Measurements from ENCODE around the gene CMAS.

DNA sequence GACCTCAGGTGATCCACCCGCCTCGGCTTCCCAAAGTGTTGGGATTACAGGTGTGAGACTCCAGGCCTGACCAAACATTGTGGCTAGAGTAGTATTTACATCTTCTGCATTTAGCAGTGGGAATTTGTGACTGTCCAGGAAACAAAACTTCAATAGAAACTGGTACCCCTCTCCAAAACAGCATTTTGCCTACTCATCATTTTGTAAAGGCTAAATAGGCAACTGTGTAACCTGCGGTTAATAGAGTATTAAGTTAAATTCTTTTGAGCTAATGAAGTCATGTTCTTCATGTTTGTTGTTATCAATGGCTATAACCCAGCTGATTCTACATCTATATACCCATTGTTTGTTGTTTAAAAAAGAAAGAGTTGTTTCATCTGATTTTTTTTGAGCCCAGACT is 8.1 kb downstream of the CMAS start:
- TF ChIP-seq, protein P1, sequence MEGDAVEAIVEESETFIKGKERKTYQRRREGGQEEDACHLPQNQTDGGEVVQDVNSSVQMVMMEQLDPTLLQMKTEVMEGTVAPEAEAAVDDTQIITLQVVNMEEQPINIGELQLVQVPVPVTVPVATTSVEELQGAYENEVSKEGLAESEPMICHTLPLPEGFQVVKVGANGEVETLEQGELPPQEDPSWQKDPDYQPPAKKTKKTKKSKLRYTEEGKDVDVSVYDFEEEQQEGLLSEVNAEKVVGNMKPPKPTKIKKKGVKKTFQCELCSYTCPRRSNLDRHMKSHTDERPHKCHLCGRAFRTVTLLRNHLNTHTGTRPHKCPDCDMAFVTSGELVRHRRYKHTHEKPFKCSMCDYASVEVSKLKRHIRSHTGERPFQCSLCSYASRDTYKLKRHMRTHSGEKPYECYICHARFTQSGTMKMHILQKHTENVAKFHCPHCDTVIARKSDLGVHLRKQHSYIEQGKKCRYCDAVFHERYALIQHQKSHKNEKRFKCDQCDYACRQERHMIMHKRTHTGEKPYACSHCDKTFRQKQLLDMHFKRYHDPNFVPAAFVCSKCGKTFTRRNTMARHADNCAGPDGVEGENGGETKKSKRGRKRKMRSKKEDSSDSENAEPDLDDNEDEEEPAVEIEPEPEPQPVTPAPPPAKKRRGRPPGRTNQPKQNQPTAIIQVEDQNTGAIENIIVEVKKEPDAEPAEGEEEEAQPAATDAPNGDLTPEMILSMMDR (IDR thresholded peaks at IDR 0.05; ENCODE audit: low read depth, low read length, missing input control) = no peak
- TF ChIP-seq GABPA (IDR thresholded peaks at IDR 0.05 in 1 of 2, conservative IDR thresholded peaks at IDR 0.05 in 1 of 2) (no peak), EGR1 (IDR thresholded peaks at IDR 0.05; ENCODE audit: low read depth in 2 of 2) (no peak), RAD21 (IDR thresholded peaks at IDR 0.05) (no peak), FOXA1 (IDR thresholded peaks at IDR 0.05) (no peak), JUND (IDR thresholded peaks at IDR 0.05) (no peak), SP1 (IDR thresholded peaks at IDR 0.05) (no peak)
- TF ChIP-seq, protein P2, sequence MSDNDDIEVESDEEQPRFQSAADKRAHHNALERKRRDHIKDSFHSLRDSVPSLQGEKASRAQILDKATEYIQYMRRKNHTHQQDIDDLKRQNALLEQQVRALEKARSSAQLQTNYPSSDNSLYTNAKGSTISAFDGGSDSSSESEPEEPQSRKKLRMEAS (IDR thresholded peaks at IDR 0.05) = no peak

All from liver (tissue), 3 donors.